Small intestine (tissue), 16 donors: ENCODE measurements around the gene NSL1. TPM values are rescaled to one million over a fixed set of nuclear protein-coding genes. Genes with fewer than 3 reads are reported as not detected.
A peak's percentile ranks its signal among the peaks of the same experiment; 100 is the strongest.
"Not testable (repeated sequence)": the region's sequence is repeated elsewhere in the genome, so short reads cannot be mapped to it uniquely, and the experiment has no call there.

ENCODE experiments used
- DNase-seq, 2 donors: peaks; one replicate each; pipeline versions ENCODE4 v3.0.0 to v3.0.0-alpha.2; 2013
- FAIRE-seq: peaks from 2 replicates; lab custom pipeline; 2012; peaks lifted over from hg19 to GRCh38; lab: Jason Lieb, UNC
- H3K27ac ChIP-seq, 3 donors: one replicate each; pipeline ENCODE4 v1.5.1; 2013; ENCODE audit warnings: low read length in 2 of 3, mild to moderate bottlenecking in 2 of 3, control low read depth in 1 of 3, inconsistent platforms in 1 of 3, low read depth in 1 of 3, moderate library complexity in 1 of 3
- H3K27me3 ChIP-seq, 3 donors: one replicate each; pipeline ENCODE4 v1.6.1; 2013; ENCODE audit warnings: low read length in 3 of 3, inconsistent platforms in 1 of 3; ENCODE audit not compliant: control insufficient read depth in 3 of 3, insufficient read depth in 3 of 3
- H3K36me3 ChIP-seq, 3 donors: one replicate each; pipeline ENCODE4 v1.6.1; 2013; ENCODE audit warnings: low read length in 3 of 3, inconsistent platforms in 1 of 3, low read depth in 1 of 3, mild to moderate bottlenecking in 1 of 3, moderate library complexity in 1 of 3; ENCODE audit not compliant: control insufficient read depth in 3 of 3, insufficient read depth in 2 of 3
- H3K4me1 ChIP-seq, 3 donors: one replicate each; pipeline ENCODE4 v1.6.1; 2013; ENCODE audit warnings: low read length in 2 of 3, inconsistent platforms in 1 of 3, low read depth in 1 of 3, mild to moderate bottlenecking in 1 of 3, moderate library complexity in 1 of 3; ENCODE audit not compliant: control insufficient read depth in 3 of 3, insufficient read depth in 2 of 3
- H3K4me3 ChIP-seq, 3 donors: one replicate each; pipeline ENCODE4 v1.5.1; 2013; ENCODE audit warnings: low read length in 3 of 3, control low read depth in 1 of 3, inconsistent platforms in 1 of 3, low read depth in 1 of 3, mild to moderate bottlenecking in 1 of 3, moderate library complexity in 1 of 3
- H3K9me3 ChIP-seq, 2 donors: one replicate each; pipeline ENCODE4 v1.6.1; 2013; ENCODE audit warnings: low read depth in 1 of 2, low read length in 1 of 2; ENCODE audit not compliant: control insufficient read depth in 2 of 2, insufficient read depth in 1 of 2
- WGBS, 3 donors: extraction: QIAGEN DNeasy Blood & Tissue Kit; methylation state at CpG; one replicate each; pipeline ENCODE4 v1.1.7; 2013; 5-methylcytosine and 5-hydroxymethylcytosine counted together
- long read RNA-seq, 10 donors: transcript quantifications; one replicate each; lab custom pipeline, GENCODE V29; 2026
- polyA plus RNA-seq, 4 donors: library from polyadenylated mRNA; stranded (reverse) in 3 of 4; unstranded in 1 of 4; fragments of 200-250 nt in 3 of 4; fragments of 120-200 nt in 1 of 4; gene quantifications; one replicate each; pipeline versions ENCODE4 v1.2.1 to v1.2.3, GENCODE V29; 2013
- donor health status: healthy with polysubstance abuse.
- donor health status: control.
- donor health status: control.
- donor health status: Bipolar disorder and iron deficiency.
- donor health status: healthy.

Gene NSL1
- polyA plus RNA-seq, result 10 to 100 TPM; 20.6 to 33.3 (median 22.6) TPM
- long read RNA-seq, donor 1, result 0 reads
- long read RNA-seq, donor 2, partial matches to known transcripts, result 0 of 4 reads
- long read RNA-seq, donor 2, other reads (novel, unspliced or antisense), result 0 of 4 reads
- long read RNA-seq, donor 3, transcript NSL1-202 (6 exons, 2,317 nt), result major isoform, 13 of 15 reads
- long read RNA-seq, donor 3, partial matches to known transcripts, result 0 of 15 reads
- long read RNA-seq, donor 3, other reads (novel, unspliced or antisense), result 0 of 15 reads
- long read RNA-seq, donor 4, result 0 reads
- long read RNA-seq, donor 5, partial matches to known transcripts, result 0 of 3 reads
- long read RNA-seq, donor 5, other reads (novel, unspliced or antisense), result 0 of 3 reads
- long read RNA-seq, donor 6, transcript NSL1-202 (6 exons, 2,317 nt), result major isoform, 13 of 17 reads
- long read RNA-seq, donor 6, partial matches to known transcripts, result 0 of 17 reads
- long read RNA-seq, donor 6, other reads (novel, unspliced or antisense), result 0 of 17 reads
- long read RNA-seq, donor 7, result 0 reads
- long read RNA-seq, donor 8, partial matches to known transcripts, result 0 of 4 reads
- long read RNA-seq, donor 8, other reads (novel, unspliced or antisense), result 0 of 4 reads
- long read RNA-seq, donor 9, partial matches to known transcripts, result 0 of 2 reads
- long read RNA-seq, donor 9, other reads (novel, unspliced or antisense), result 0 of 2 reads
- long read RNA-seq, donor 10, transcript NSL1-202 (6 exons, 2,317 nt), result major isoform, 18 of 22 reads
- long read RNA-seq, donor 10, partial matches to known transcripts, result 0 of 22 reads
- long read RNA-seq, donor 10, other reads (novel, unspliced or antisense), result 0 of 22 reads

- peak within 1 kb of the TSS; percentile 87 to 100 (median 93) for H3K27ac ChIP-seq
- peak; percentile 94 to 99 for DNase-seq
- peaks cover 0 to 14% (median 4%) of the 10 kb centered on the region in 3 donors for H3K4me1 ChIP-seq
- H3K36me3 ChIP-seq, result peaks cover 0 to 7% (median under 1%) of the 10 kb centered on the region in 3 donors
- peak within 1 kb of the TSS; percentile 81 to 94 (median 83) for H3K4me3 ChIP-seq
- no peak for FAIRE-seq
- 0 to 1% (median 0%) methylated on average over 40 to 46 of the region's 46 CpGs for WGBS, 3 donors
- H3K27me3 ChIP-seq, result no peaks in the 10 kb centered on the region
- no peaks in the 10 kb centered on the region for H3K9me3 ChIP-seq
These were observed at the start of gene NSL1, which contains the start of gene TATDN3 for GRCh38 chr1:212791676-212792395. TSS of gene NSL1 (minus strand) at chr1:212791777. CDS start at chr1:212791763, 14 bp downstream. TSS of gene TATDN3 (plus strand) at chr1:212791894. CDS start at chr1:212791922, 28 bp downstream.

GRCh38 chr1:212838145-212838544 lies 46.6 kb upstream of the NSL1 start:
- Histone ChIP-seq H3K27ac (no peak overlapping the region), H3K9me3 (no peaks in the 10 kb centered on the region), H3K27me3 (no peaks in the 10 kb centered on the region), H3K4me3 (no peak overlapping the region), H3K36me3 (no peaks in the 10 kb centered on the region), H3K4me1 (peaks cover 0 to 15% (median 0%) of the 10 kb centered on the region in 3 donors)
- FAIRE-seq, result no peak
- no peak for DNase-seq
- WGBS, 3 donors, result 89 to 96% (median 93%) methylated on average over 5 of the region's 5 CpGs

GRCh38 chr1:212833211-212834207 lies 41.9 kb upstream of the NSL1 start:
- not testable (repeated sequence) for FAIRE-seq, H3K27me3 ChIP-seq, H3K36me3 ChIP-seq, H3K4me3 ChIP-seq, H3K9me3 ChIP-seq
- Histone ChIP-seq H3K4me1 (peaks cover 0 to 26% (median 0%) of the 10 kb centered on the region in 3 donors), H3K27ac (peak overlapping the region; percentile 62 to 90 (median 87))
- WGBS, 3 donors, result 16 to 62% (median 36%) methylated on average over 8 of the region's 8 CpGs
- peak; percentile 87 to 93 for DNase-seq

GRCh38 chr1:212828395-212828794 lies 36.8 kb upstream of the NSL1 start:
- H3K4me1 ChIP-seq, result peaks cover 0 to 24% (median 0%) of the 10 kb centered on the region in 3 donors
- no peaks in the 10 kb centered on the region for H3K27me3 ChIP-seq
- no peaks in the 10 kb centered on the region for H3K36me3 ChIP-seq
- FAIRE-seq (no peak), DNase-seq (peak; percentile 26 to 31)
- WGBS, 3 donors, result 62 to 77% (median 64%) methylated on average over 2 of the region's 2 CpGs
- no peak overlapping the region for H3K4me3 ChIP-seq
- peak overlapping the region in 2 of 3 donors; percentile 54 to 79 for H3K27ac ChIP-seq
- H3K9me3 ChIP-seq, result peaks cover 4 to 30% of the 10 kb centered on the region in 2 donors

GRCh38 chr1:212827831-212828278 lies 36.3 kb upstream of the NSL1 start:
- 19 to 62% (median 39%) methylated on average over 5 of the region's 5 CpGs for WGBS, 3 donors
- H3K36me3 ChIP-seq, result no peaks in the 10 kb centered on the region
- peaks cover 4 to 30% of the 10 kb centered on the region in 2 donors for H3K9me3 ChIP-seq
- H3K4me3 ChIP-seq, result no peak overlapping the region
- DNase-seq (peak; percentile 88 to 89), FAIRE-seq (no peak)
- no peaks in the 10 kb centered on the region for H3K27me3 ChIP-seq
- peaks cover 0 to 21% (median 0%) of the 10 kb centered on the region in 3 donors for H3K4me1 ChIP-seq
- H3K27ac ChIP-seq, result peak overlapping the region in 2 of 3 donors; percentile 54 to 79

GRCh38 chr1:212827171-212827776 lies 35.7 kb upstream of the NSL1 start:
- H3K27ac ChIP-seq, result peak overlapping the region in 2 of 3 donors; percentile 47 to 79
- no peaks in the 10 kb centered on the region for H3K36me3 ChIP-seq
- FAIRE-seq (no peak), DNase-seq (no peak)
- peaks cover 0 to 17% (median 0%) of the 10 kb centered on the region in 3 donors for H3K4me1 ChIP-seq
- H3K27me3 ChIP-seq, result no peaks in the 10 kb centered on the region
- WGBS, 3 donors, result 50 to 79% (median 78%) methylated on average over 4 of the region's 4 CpGs
- no peak overlapping the region for H3K4me3 ChIP-seq
- peaks cover 4 to 30% of the 10 kb centered on the region in 2 donors for H3K9me3 ChIP-seq
